GM12878 (cell line): ENCODE results near the gene AURKA. TPM values are rescaled to one million over a fixed set of nuclear protein-coding genes. Genes with fewer than 3 reads are reported as not detected.

Source experiments
- ATAC-seq: fragments of 200-7000 bp; cut with Tn5 transposase; 3 replicates; pipeline ENCODE4 v1.9.1; 2020; ENCODE audit warnings: mild to moderate bottlenecking, moderate library complexity
- BruUV-seq: library from RNA; stranded (reverse); fragments of 400-500 nt; replicated peaks from 2 replicates; lab custom pipeline; 2021; lab: Mats Ljungman, UMichigan
- CTCF ChIA-PET: fragments of 300-600 bp; sonication (Branson Sonifier 250); formaldehyde crosslinking; extraction: SDS; loops from one replicate; lab custom pipeline; 2021; ENCODE audit warnings: inconsistent platforms; lab: Yijun Ruan, JAX
- POLR2A ChIA-PET: fragments of 350-600 bp; formaldehyde crosslinking; extraction: SDS; loops from one replicate; lab custom pipeline; 2021; ENCODE audit warnings: inconsistent platforms; lab: Charles Lee
- RAD21 ChIA-PET: fragments of 300-600 bp; sonication (Branson Sonifier 250); formaldehyde crosslinking; loops from one replicate; lab custom pipeline; 2023; ENCODE audit warnings: antibody characterized with exemption; ENCODE audit not compliant: unreplicated experiment; lab: Charles Lee
- SMC1A ChIA-PET: fragments of 300-600 bp; sonication (Branson Sonifier 250); formaldehyde crosslinking; loops from one replicate; lab custom pipeline; 2023; ENCODE audit not compliant: unreplicated experiment, uncharacterized antibody; lab: Charles Lee
- DNase-seq: peaks from one replicate; pipeline ENCODE4 v3.0.0-alpha.2; 2011; ENCODE audit warnings: low read depth, low spot score
- FAIRE-seq: peaks from 3 replicates; lab custom pipeline; 2011; peaks lifted over from hg19 to GRCh38; lab: Jason Lieb, UNC
- H2AFZ ChIP-seq: 2 replicates; pipeline ENCODE4 v1.6.0; 2011; ENCODE audit warnings: low read depth, low read length, control low read depth; ENCODE audit not compliant: control insufficient read depth
- H3K27ac ChIP-seq: 2 replicates; pipeline ENCODE4 v1.5.1; 2011; ENCODE audit warnings: control low read depth; ENCODE audit not compliant: control insufficient read depth, insufficient read depth
- H3K27me3 ChIP-seq, 2 experiments: replicated peaks in 1 of 2; 2 replicates each; pipeline versions ENCODE4 v1.6.0 to v1.6.1; 2011; ENCODE audit warnings: low read length in 1 of 2; ENCODE audit not compliant: control insufficient read depth in 2 of 2, insufficient read depth in 2 of 2
- H3K36me3 ChIP-seq, 2 experiments: 2 replicates each; pipeline ENCODE4 v1.5.1; 2011; ENCODE audit warnings: low read length in 1 of 2; ENCODE audit not compliant: control insufficient read depth in 2 of 2, insufficient read depth in 2 of 2
- H3K4me1 ChIP-seq: 2 replicates; pipeline ENCODE4 v1.6.1; 2011; ENCODE audit warnings: mild to moderate bottlenecking, low read length, moderate library complexity, mixed read lengths; ENCODE audit not compliant: control insufficient read depth, insufficient read depth
- H3K4me2 ChIP-seq: 2 replicates; pipeline ENCODE4 v1.6.0; 2011; ENCODE audit warnings: control low read depth; ENCODE audit not compliant: control insufficient read depth, insufficient read depth
- H3K4me3 ChIP-seq: fragments of 200-600 bp; sonication (generic); 2 replicates; pipeline ENCODE4 v1.5.1; 2016
- H3K79me2 ChIP-seq: 2 replicates; pipeline ENCODE4 v1.6.0; 2011; ENCODE audit warnings: low read length; ENCODE audit not compliant: control insufficient read depth, insufficient read depth
- H3K9ac ChIP-seq: 2 replicates; pipeline ENCODE4 v1.8.0; 2011; ENCODE audit warnings: low read length, control low read depth, mixed read lengths; ENCODE audit not compliant: control insufficient read depth, insufficient read depth
- H3K9me3 ChIP-seq: replicated peaks from 3 replicates; pipeline ENCODE4 v1.5.1; 2011; ENCODE audit warnings: mild to moderate bottlenecking, low read length; ENCODE audit not compliant: control insufficient read depth, insufficient read depth
- H4K20me1 ChIP-seq: 2 replicates; pipeline ENCODE4 v1.6.0; 2011; ENCODE audit not compliant: control insufficient read depth, insufficient read depth
- WGBS: methylation state at CpG from one replicate; pipeline ENCODE4 v1.1.6; 2016; ENCODE audit warnings: low lambda C conversion rate; ENCODE audit not compliant: insufficient replicate concordance, insufficient coverage; ENCODE audit errors: missing lambda C conversion rate; 5-methylcytosine and 5-hydroxymethylcytosine counted together
- in situ Hi-C: fragments of 300-500 bp; cut with MboI; formaldehyde crosslinking; loops from 9 replicates; pipeline ENCODE4 v1.14.3; 2018; ENCODE audit warnings: mixed read lengths
- intact Hi-C: fragments of 100-400 bp; cut with micrococcal nuclease; formaldehyde crosslinking; loops from one replicate; pipeline ENCODE4 v1.14.2; 2022; ENCODE audit not compliant: unreplicated experiment
- polyA plus RNA-seq, 11 experiments: library from polyadenylated mRNA; depleted of rRNA in 4 of 11; unstranded in 6 of 11; stranded (reverse) in 5 of 11; fragments of >200 nt; fragmentation: Nextera tagmentation in 4 of 11; fragmentation: Illumina TruSeq in 1 of 11; extraction: Ambion mirVana in 4 of 11; extraction: Trizol in 1 of 11; gene quantifications; 1 replicate in 1 of 11; 2 replicates in 10 of 11; pipeline versions ENCODE4 v1.2.1 to v1.2.3, GENCODE V29; 2011 to 2016; ENCODE audit warnings: inconsistent platforms in 2 of 11, missing spikeins in 2 of 11, low read depth in 1 of 11
- total RNA-seq, 4 experiments: library from RNA; depleted of rRNA in 3 of 4; stranded (reverse); fragments of >200 nt in 3 of 4; fragmentation: Illumina TruSeq in 1 of 4; extraction: Trizol in 1 of 4; gene quantifications; 2 replicates each; pipeline versions ENCODE4 v1.2.1 to v1.2.3, GENCODE V29; 2013 to 2021
- TF ChIP-seq, protein P1 (sequence below): fragments of 150-350 bp; IDR thresholded peaks from 2 replicates; pipeline ENCODE4 v1.6.1; 2016; ENCODE audit warnings: low read depth, low read length
- TF ChIP-seq, protein P2 (sequence below): IDR thresholded peaks from 2 replicates; pipeline ENCODE4 v1.6.1; 2011; ENCODE audit warnings: borderline replicate concordance, low read depth, mild to moderate bottlenecking, moderate library complexity, mixed read lengths, low read length; ENCODE audit not compliant: insufficient read depth; ENCODE audit errors: extremely low read length
- TF ChIP-seq, protein P3 (sequence below), 3 experiments: IDR thresholded peaks in 2 of 3; conservative IDR thresholded peaks in 1 of 3; 2 replicates each; pipeline ENCODE4 v1.5.1; 2011; ENCODE audit warnings: low read depth in 3 of 3, low read length in 3 of 3, mild to moderate bottlenecking in 3 of 3, control low read depth in 2 of 3, moderate library complexity in 2 of 3, inconsistent platforms in 1 of 3, mixed read lengths in 1 of 3; ENCODE audit not compliant: control insufficient read depth in 2 of 3, insufficient read depth in 1 of 3; ENCODE audit errors: extremely low read depth in 1 of 3

AURKA gene
- total and polyA plus RNA-seq, 10 of the 15 experiments (the other 5 are each of a cell fraction or from before 2014, with no cell fraction given): 57.3 to 122 (median 73.4) TPM

DNA sequence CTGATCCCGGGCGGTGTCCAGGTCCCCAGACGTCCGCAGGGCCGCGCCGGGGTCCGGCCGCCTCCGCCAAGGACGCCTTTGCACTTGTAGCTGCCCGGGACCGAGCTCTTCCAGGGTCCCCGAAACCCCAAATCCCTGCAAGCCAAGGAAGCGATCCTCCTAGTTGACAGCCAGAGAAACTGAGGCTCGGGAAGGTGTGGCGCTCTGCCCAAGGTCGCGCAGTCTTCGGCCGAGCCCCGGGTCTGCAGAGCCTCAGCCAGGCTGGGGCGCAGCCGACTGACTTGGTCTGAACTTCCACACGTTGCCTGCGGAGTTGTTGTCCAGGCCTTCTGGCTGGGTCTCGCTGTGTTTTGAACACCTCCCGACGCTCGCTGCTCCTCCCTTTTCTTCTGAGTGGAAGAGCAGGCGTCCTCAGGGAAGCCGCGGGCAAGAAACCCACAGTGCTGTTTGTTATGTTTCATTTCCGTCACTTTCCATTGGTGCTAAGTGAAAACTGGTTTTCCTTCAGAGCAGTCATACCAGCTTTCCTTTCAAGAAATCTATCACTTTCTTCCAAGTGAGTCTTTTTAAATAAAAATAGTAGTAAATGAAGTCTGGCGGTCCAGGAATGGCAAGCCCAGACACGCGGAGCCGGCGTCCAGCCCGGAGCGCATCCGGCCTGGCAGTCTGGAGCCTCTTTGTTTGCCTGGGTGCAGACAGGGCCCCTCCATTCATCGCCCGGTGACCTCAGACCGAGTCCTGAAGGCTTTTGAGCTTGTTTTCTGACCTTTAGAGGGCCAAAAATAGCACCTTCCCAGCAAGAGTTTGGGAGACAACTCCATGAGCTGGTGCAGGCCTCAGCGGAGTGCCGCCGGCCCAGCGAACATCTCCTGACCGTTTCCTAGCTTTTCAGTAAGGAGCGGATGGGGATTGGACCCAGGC, 32.5 kb downstream of the AURKA start:
- in situ Hi-C loops (no loop called here), intact Hi-C loops (no loop called here)
- Histone ChIP-seq H3K9ac (peak overlapping the region; percentile 57), H3K27me3 (no peaks in the 10 kb centered on the region), H2AFZ (peak overlapping the region; percentile 89), H3K4me1 (no peaks in the 10 kb centered on the region), H3K27ac (no peak overlapping the region), H3K36me3 (no peaks in the 10 kb centered on the region), H3K4me3 (peak overlapping the region; percentile 57), H3K4me2 (peak overlapping the region; percentile 98), H3K79me2 (no peaks in the 10 kb centered on the region), H4K20me1 (no peaks in the 10 kb centered on the region), H3K9me3 (no peaks in the 10 kb centered on the region)
- ChIA-PET RAD21 (interaction anchor here (0.9 to 1.5 kb wide), 4 partner anchors 13 to 32 kb away, joined by 3 to 4 read pairs (median 3); partner anchors contain the start of genes AURKA and CSTF1), CTCF (interaction anchor here (1.2 kb wide), 1 partner anchor 157 kb away, joined by 3 read pairs; no protein-coding TSS in a partner anchor), POLR2A (interaction anchor here (0.6 to 1.1 kb wide), 3 partner anchors 11 to 669 kb away, joined by 3 to 4 read pairs (median 3); no protein-coding TSS in a partner anchor), SMC1A (interaction anchor here (0.7 to 1.5 kb wide), 2 partner anchors 13 to 1257 kb away, joined by 3 read pairs; no protein-coding TSS in a partner anchor)
- ATAC-seq: peak; percentile 19; the same call in 2 of the 3 replicates
- TF ChIP-seq, protein P1, sequence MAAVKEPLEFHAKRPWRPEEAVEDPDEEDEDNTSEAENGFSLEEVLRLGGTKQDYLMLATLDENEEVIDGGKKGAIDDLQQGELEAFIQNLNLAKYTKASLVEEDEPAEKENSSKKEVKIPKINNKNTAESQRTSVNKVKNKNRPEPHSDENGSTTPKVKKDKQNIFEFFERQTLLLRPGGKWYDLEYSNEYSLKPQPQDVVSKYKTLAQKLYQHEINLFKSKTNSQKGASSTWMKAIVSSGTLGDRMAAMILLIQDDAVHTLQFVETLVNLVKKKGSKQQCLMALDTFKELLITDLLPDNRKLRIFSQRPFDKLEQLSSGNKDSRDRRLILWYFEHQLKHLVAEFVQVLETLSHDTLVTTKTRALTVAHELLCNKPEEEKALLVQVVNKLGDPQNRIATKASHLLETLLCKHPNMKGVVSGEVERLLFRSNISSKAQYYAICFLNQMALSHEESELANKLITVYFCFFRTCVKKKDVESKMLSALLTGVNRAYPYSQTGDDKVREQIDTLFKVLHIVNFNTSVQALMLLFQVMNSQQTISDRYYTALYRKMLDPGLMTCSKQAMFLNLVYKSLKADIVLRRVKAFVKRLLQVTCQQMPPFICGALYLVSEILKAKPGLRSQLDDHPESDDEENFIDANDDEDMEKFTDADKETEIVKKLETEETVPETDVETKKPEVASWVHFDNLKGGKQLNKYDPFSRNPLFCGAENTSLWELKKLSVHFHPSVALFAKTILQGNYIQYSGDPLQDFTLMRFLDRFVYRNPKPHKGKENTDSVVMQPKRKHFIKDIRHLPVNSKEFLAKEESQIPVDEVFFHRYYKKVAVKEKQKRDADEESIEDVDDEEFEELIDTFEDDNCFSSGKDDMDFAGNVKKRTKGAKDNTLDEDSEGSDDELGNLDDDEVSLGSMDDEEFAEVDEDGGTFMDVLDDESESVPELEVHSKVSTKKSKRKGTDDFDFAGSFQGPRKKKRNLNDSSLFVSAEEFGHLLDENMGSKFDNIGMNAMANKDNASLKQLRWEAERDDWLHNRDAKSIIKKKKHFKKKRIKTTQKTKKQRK: no peak
- TF ChIP-seq, protein P2, sequence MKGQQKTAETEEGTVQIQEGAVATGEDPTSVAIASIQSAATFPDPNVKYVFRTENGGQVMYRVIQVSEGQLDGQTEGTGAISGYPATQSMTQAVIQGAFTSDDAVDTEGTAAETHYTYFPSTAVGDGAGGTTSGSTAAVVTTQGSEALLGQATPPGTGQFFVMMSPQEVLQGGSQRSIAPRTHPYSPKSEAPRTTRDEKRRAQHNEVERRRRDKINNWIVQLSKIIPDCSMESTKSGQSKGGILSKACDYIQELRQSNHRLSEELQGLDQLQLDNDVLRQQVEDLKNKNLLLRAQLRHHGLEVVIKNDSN: no peak
- TF ChIP-seq, protein P3, sequence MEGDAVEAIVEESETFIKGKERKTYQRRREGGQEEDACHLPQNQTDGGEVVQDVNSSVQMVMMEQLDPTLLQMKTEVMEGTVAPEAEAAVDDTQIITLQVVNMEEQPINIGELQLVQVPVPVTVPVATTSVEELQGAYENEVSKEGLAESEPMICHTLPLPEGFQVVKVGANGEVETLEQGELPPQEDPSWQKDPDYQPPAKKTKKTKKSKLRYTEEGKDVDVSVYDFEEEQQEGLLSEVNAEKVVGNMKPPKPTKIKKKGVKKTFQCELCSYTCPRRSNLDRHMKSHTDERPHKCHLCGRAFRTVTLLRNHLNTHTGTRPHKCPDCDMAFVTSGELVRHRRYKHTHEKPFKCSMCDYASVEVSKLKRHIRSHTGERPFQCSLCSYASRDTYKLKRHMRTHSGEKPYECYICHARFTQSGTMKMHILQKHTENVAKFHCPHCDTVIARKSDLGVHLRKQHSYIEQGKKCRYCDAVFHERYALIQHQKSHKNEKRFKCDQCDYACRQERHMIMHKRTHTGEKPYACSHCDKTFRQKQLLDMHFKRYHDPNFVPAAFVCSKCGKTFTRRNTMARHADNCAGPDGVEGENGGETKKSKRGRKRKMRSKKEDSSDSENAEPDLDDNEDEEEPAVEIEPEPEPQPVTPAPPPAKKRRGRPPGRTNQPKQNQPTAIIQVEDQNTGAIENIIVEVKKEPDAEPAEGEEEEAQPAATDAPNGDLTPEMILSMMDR (IDR thresholded peaks at IDR 0.05 in 2 of 3, conservative IDR thresholded peaks at IDR 0.05 in 1 of 3; ENCODE audit: control insufficient read depth in 2 of 3, extremely low read depth in 1 of 3, insufficient read depth in 1 of 3, low read depth in 3 of 3, low read length in 3 of 3): no peak
- no peak for FAIRE-seq
- no peak for DNase-seq
- no TSS peak for BruUV-seq
- 46% methylated on average over 51 of the region's 51 CpGs for WGBS
